Panc1 (cell line): ENCODE data around the gene KRTAP3-3.

Experiments
- CTCF ChIP-seq: fragments of 450-650 bp; IDR thresholded peaks from 2 replicates; pipeline ENCODE4 v1.5.1; 2017; ENCODE audit warnings: mild to moderate bottlenecking
- POLR2AphosphoS5 ChIP-seq: IDR thresholded peaks from 2 replicates; pipeline ENCODE4 v1.6.1; 2012; ENCODE audit warnings: mild to moderate bottlenecking, low read depth, low read length, moderate library complexity
- SIN3A ChIP-seq: IDR thresholded peaks from 2 replicates; pipeline ENCODE4 v1.6.1; 2012; ENCODE audit warnings: low read depth, mild to moderate bottlenecking, low read length, moderate library complexity, borderline replicate concordance; ENCODE audit not compliant: insufficient read depth

GRCh38 chr17:40952661-40953060, 41.3 kb downstream of the KRTAP3-3 start:
- TF ChIP-seq CTCF (no peak), SIN3A (no peak), POLR2AphosphoS5 (no peak)
